CD4-positive, alpha-beta T cell (primary cell): ENCODE data around the gene AGXT. TPM values are rescaled to one million over a fixed set of nuclear protein-coding genes. Genes with fewer than 3 reads are reported as not detected.

Source experiments
- ATAC-seq: fragments of 200-7000 bp; cut with Tn5 transposase; one replicate; pipeline ENCODE4 v1.10.0; 2022; ENCODE audit warnings: mild to moderate bottlenecking; ENCODE audit not compliant: poor library complexity
- CTCF ChIA-PET: fragments of 350-600 bp; sonication (Branson Sonifier 250); formaldehyde crosslinking; loops from one replicate; lab custom pipeline; 2021; ENCODE audit warnings: antibody characterized with exemption, inconsistent platforms; lab: Charles Lee
- POLR2A ChIA-PET: fragments of 350-600 bp; sonication (Branson Sonifier 250); formaldehyde crosslinking; loops from one replicate; lab custom pipeline; 2021; ENCODE audit warnings: antibody characterized with exemption, inconsistent platforms; lab: Charles Lee
- DNase-seq, 14 experiments: peaks; one replicate each; pipeline ENCODE4 v3.0.0-alpha.2; 2013 to 2020; ENCODE audit warnings: mixed read lengths in 2 of 14
- H3K27ac ChIP-seq, 2 donors: one replicate each; pipeline versions ENCODE4 v1.5.1 to v1.7.0; 2013; ENCODE audit warnings: low read length in 2 of 2, low read depth in 1 of 2, mild to moderate bottlenecking in 1 of 2
- H3K27me3 ChIP-seq, 2 experiments: 1 replicate in 1 of 2; 2 replicates in 1 of 2; pipeline versions ENCODE4 v1.6.1 to v1.7.0; 2013; ENCODE audit warnings: low read length in 2 of 2, control low read depth in 1 of 2, mild to moderate bottlenecking in 1 of 2, moderate library complexity in 1 of 2; ENCODE audit not compliant: insufficient read depth in 2 of 2, control insufficient read depth in 1 of 2
- H3K36me3 ChIP-seq: one replicate; pipeline ENCODE4 v1.6.1; 2013; ENCODE audit warnings: low read length, control low read depth; ENCODE audit not compliant: insufficient read depth
- H3K4me1 ChIP-seq: one replicate; pipeline ENCODE4 v1.6.1; 2013; ENCODE audit warnings: low read length, control low read depth; ENCODE audit not compliant: insufficient read depth
- H3K4me3 ChIP-seq: one replicate; pipeline ENCODE4 v1.5.1; 2013; ENCODE audit warnings: mild to moderate bottlenecking, low read length, moderate library complexity
- H3K9me3 ChIP-seq, 2 experiments: 1 replicate in 1 of 2; 2 replicates in 1 of 2; pipeline versions ENCODE4 v1.6.1 to v1.7.0; 2013; ENCODE audit warnings: low read length in 2 of 2, mild to moderate bottlenecking in 2 of 2, control low read depth in 1 of 2, moderate library complexity in 1 of 2; ENCODE audit not compliant: control insufficient read depth in 1 of 2, insufficient read depth in 1 of 2
- H3K27ac Mint-ChIP-seq: one replicate; pipeline ENCODE4 v1.8.0; 2020; ENCODE audit warnings: mixed read lengths
- H3K27me3 Mint-ChIP-seq: one replicate; pipeline ENCODE4 v1.8.0; 2021; ENCODE audit warnings: mixed read lengths
- H3K36me3 Mint-ChIP-seq: one replicate; pipeline ENCODE4 v1.8.0; 2021; ENCODE audit warnings: low read depth, mixed read lengths
- H3K4me1 Mint-ChIP-seq: one replicate; pipeline ENCODE4 v1.8.0; 2021; ENCODE audit warnings: low read depth, mixed read lengths
- H3K4me3 Mint-ChIP-seq: one replicate; pipeline ENCODE4 v1.8.0; 2020; ENCODE audit warnings: mild to moderate bottlenecking, mixed read lengths
- H3K9me3 Mint-ChIP-seq: one replicate; pipeline ENCODE4 v1.8.0; 2020; ENCODE audit warnings: mixed read lengths
- intact Hi-C, 2 experiments: fragments of 100-400 bp; cut with DNase I in 1 of 2; cut with micrococcal nuclease in 1 of 2; formaldehyde crosslinking; loops; one replicate each; pipeline versions ENCODE4 v1.15.1 to v1.9.0; 2023 to 2025; cut with DNase I, micrococcal nuclease
- total RNA-seq, 174 experiments: library from RNA in 2 of 174; stranded (reverse) in 2 of 174; gene quantifications; one replicate each; pipeline ENCODE4 v1.2.3 and lab custom pipeline; 2021 to 2026
- TF ChIP-seq, protein P1 (sequence below): fragments of 200-600 bp; IDR thresholded peaks from one replicate; pipeline ENCODE4 v1.8.0; 2022; ENCODE audit warnings: antibody characterized with exemption, mild to moderate bottlenecking

The AGXT gene
- total RNA-seq, 2 experiments from 2014 or later, result not detected

DNA sequence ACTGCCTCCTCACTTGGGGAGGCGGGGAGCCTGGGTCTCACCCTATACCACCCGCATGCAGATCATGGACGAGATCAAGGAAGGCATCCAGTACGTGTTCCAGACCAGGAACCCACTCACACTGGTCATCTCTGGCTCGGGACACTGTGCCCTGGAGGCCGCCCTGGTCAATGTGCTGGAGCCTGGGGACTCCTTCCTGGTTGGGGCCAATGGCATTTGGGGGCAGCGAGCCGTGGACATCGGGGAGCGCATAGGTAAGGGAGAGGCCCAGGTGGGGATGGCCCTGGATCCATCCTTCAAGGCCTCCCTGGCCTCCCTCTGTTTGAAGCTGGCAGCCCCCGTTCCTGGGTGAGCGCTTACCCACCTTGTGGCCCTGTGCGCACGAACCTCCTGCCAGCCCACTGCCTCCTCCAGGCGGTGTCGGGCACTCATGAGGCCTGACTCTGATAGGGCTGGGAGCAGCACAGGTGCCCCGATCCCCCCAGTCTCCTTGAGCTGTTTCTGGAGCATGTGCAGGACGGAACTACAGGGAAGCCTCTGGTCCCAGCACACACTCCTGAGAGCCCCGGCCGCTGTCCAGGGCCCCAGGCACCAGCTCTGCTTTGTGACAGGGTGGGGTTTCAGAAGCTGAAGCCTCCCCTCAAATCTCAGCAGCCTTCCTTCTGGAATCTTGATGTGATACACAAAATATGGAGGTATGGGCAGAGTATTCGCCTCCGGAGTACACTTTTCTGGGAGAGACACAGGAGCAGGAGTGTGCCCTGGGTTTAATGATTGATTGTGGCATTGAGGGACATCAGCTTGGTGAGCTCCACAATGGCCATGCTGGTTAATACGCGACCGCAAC, 708 bp downstream of the AGXT start:
- H3K4me1 Mint-ChIP-seq, result no peaks in the 10 kb centered on the region
- H3K9me3 ChIP-seq, result no peaks in the 10 kb centered on the region
- DNase-seq, result no peak
- intact Hi-C loops, result no loop called here
- H3K9me3 Mint-ChIP-seq, result no peaks in the 10 kb centered on the region
- no peak for ATAC-seq
- H3K27ac Mint-ChIP-seq, result no peak overlapping the region
- H3K36me3 ChIP-seq, result no peaks in the 10 kb centered on the region
- H3K27me3 Mint-ChIP-seq, result peaks cover 13% of the 10 kb centered on the region
- ChIA-PET POLR2A (no interaction called here), CTCF (no interaction called here)
- H3K36me3 Mint-ChIP-seq, result no peaks in the 10 kb centered on the region
- H3K4me3 ChIP-seq, result no peak overlapping the region
- H3K4me1 ChIP-seq, result no peaks in the 10 kb centered on the region
- H3K4me3 Mint-ChIP-seq, result no peak overlapping the region
- H3K27me3 ChIP-seq, result no peaks in the 10 kb centered on the region
- no peak overlapping the region for H3K27ac ChIP-seq
- TF ChIP-seq, protein P1, sequence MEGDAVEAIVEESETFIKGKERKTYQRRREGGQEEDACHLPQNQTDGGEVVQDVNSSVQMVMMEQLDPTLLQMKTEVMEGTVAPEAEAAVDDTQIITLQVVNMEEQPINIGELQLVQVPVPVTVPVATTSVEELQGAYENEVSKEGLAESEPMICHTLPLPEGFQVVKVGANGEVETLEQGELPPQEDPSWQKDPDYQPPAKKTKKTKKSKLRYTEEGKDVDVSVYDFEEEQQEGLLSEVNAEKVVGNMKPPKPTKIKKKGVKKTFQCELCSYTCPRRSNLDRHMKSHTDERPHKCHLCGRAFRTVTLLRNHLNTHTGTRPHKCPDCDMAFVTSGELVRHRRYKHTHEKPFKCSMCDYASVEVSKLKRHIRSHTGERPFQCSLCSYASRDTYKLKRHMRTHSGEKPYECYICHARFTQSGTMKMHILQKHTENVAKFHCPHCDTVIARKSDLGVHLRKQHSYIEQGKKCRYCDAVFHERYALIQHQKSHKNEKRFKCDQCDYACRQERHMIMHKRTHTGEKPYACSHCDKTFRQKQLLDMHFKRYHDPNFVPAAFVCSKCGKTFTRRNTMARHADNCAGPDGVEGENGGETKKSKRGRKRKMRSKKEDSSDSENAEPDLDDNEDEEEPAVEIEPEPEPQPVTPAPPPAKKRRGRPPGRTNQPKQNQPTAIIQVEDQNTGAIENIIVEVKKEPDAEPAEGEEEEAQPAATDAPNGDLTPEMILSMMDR, result no peak

- DNase-seq, result no peak
- H3K27me3 Mint-ChIP-seq, result peaks cover 13% of the 10 kb centered on the region
- H3K27ac Mint-ChIP-seq, result no peak overlapping the region
- Histone ChIP-seq H3K27me3 (no peaks in the 10 kb centered on the region), H3K4me1 (no peaks in the 10 kb centered on the region), H3K9me3 (no peaks in the 10 kb centered on the region), H3K36me3 (no peaks in the 10 kb centered on the region), H3K4me3 (no peak overlapping the region), H3K27ac (no peak overlapping the region)
- H3K4me1 Mint-ChIP-seq, result no peaks in the 10 kb centered on the region
- no peak for ATAC-seq
- CTCF ChIA-PET, result no interaction called here
- POLR2A ChIA-PET, result no interaction called here
- H3K4me3 Mint-ChIP-seq, result no peak overlapping the region
- intact Hi-C loops, result no loop called here
- H3K9me3 Mint-ChIP-seq, result no peaks in the 10 kb centered on the region
- H3K36me3 Mint-ChIP-seq, result no peaks in the 10 kb centered on the region
- TF ChIP-seq, protein P1, result no peak
Measured at GRCh38 chr2:240869956-240870875, 1.6 kb downstream of the AGXT start.

GRCh38 chr2:240871071-240871958, 2.7 kb downstream of the AGXT start:
- no peaks in the 10 kb centered on the region for H3K36me3 ChIP-seq
- no peaks in the 10 kb centered on the region for H3K36me3 Mint-ChIP-seq
- no peak overlapping the region for H3K27ac Mint-ChIP-seq
- DNase-seq, result peak in 1 of 14 experiments; percentile 12
- ATAC-seq, result no peak
- no peaks in the 10 kb centered on the region for H3K4me1 ChIP-seq
- intact Hi-C loops, result no loop called here
- H3K27ac ChIP-seq, result no peak overlapping the region
- no peak overlapping the region for H3K4me3 Mint-ChIP-seq
- peaks cover 13% of the 10 kb centered on the region for H3K27me3 Mint-ChIP-seq
- CTCF ChIA-PET, result no interaction called here
- no peaks in the 10 kb centered on the region for H3K4me1 Mint-ChIP-seq
- H3K27me3 ChIP-seq, result no peaks in the 10 kb centered on the region
- no peaks in the 10 kb centered on the region for H3K9me3 Mint-ChIP-seq
- no peak overlapping the region for H3K4me3 ChIP-seq
- no peaks in the 10 kb centered on the region for H3K9me3 ChIP-seq
- TF ChIP-seq, protein P1, result no peak
- POLR2A ChIA-PET, result no interaction called here
